CD4-positive, alpha-beta T cell treated with Interleukin-4 for 4 hours (primary cell): Measurements from ENCODE around the gene SLC25A21.

Experiments
- DNase-seq: peaks from one replicate; pipeline ENCODE4 v3.0.0-alpha.2; 2020

The SLC25A21 gene

DNA sequence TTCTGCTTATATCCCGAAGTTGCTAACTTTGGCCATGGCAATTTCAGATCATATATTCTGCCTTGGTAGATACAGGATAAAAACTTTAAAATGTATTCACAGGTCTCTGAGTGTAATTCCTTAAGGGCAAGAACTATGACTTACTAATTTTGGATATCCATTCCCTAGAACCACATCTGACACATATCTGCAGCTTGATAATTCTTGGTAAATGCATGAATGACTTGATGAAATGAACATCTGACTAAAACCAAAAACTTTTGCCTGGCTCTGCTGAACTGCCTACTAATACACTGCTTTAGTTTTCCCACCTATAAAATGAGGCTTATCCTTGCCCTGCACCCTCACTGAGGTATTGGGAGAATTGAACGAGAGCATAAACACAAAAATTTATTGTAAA is 32.2 kb downstream of the SLC25A21 start:
- DNase-seq = no peak

DNA sequence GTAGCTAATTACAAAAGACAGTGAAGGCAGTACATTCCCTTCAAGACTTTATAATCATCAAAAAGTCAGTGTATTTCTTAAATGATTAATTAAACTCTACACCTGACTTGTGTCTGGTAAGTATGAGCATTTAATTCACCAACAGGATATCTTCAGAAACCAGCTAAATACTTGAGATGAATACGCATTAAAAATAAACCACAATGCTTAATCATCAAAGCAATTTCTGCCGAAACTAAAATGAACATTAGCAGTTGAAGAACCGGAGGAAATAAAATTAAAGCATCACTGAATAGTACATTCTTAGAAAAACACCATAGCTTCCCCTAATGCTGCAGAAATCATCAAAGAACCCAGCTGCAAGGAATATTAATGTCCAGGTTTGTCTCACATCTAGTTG is 32.7 kb downstream of the SLC25A21 start:
- no peak for DNase-seq

DNA sequence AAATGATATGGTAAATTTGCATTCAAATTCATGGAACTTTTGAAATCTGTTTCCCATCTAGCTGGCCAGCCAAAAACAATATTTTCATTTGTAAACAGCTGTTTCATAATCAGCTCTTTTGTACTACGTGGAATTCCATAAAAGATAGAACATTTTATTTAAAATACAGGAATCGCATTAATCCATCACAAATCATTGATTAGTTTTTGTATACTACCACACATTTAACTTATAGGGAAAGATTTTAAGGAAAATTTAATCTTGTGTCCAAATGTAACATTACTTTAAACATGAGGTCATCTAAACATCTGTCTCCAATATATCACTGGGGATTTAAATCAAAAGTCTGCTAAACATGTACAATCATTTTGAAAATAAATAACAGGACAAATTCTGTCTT is 33.5 kb downstream of the SLC25A21 start:
- no peak for DNase-seq

DNA sequence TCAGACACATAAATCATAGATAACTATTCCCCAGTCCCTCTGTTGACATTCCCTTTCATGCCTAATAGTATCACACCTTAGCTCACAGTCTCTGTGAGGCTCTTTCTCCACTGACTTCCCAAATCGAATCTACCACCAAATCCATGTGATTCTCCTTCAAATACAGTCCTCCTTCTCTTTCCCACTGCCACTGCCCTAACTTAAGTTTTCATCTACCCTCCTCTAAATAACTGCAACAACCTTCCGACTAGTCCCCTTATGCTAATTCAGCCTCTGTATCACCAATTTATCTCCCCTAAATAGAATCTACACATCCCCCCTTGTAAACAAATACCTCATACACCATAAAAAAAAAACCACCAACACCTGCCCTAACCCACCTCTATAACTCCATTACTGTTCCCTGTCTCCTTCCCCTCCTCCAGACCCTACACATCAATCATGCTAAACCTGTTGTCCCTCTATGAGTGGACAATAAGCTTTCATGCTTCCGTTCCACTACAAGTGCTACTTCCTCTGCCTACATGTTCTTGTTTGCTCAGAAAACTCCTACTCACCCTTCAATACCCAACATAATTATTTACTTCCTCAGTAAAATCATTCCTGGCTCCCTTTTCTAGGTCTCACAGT is 39.0 kb downstream of the SLC25A21 start:
- no peak for DNase-seq

DNA sequence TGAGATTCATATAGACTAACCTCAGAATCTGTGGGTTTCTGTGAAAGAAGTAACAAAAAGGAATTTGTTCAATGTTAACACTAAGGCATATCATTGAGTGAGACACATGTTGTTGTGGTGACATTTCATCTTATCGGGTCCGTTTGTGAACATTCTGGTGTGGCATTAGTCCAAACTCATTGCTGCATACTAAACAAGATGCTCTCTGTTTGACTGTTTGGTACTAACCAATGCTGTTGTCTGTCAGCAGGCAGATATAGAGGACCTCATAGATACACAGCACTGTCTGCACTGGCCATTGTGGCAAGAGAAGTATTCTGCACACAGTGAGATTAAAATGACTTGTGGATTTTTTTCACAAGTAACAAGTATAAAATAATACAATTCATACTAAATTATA is 41.2 kb downstream of the SLC25A21 start:
- no peak for DNase-seq

DNA sequence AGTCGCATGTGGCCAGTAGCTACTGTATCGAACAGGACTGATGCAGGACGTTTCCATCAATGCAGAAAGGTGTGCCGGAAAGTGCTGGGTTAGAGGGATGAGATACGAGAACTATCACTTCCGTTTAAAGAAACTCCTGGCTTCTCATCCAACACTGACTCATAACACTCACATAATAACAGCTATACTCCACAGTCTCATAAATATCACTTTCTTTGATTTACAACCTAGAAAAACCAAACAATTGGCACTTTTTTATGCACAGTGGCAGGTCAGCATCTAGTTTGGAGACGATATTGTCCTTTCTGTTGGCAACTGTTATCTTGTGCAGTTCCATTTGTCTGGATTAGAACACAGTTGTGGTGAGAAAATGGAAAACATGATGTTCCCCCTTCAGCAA is 43.4 kb downstream of the SLC25A21 start:
- no peak for DNase-seq

DNA sequence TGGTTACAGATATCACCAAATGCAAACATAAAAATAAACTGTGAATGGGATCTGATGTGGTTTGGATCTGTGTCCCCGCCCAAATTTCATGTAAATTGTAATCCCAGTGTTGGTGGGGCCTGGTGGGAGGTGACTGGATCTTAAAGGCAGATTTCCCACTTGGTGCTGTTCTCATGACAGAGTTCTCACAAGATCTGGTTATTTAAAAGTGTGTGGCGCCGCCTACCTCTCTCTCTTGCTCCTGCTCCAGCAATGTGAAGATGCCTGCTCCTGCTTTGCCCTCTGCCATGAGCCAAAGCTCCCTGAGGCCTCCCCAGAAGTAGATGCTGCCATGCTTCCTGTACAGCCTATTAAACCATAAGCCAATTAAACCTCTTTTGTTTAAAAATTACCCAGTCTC is 47.8 kb downstream of the SLC25A21 start:
- DNase-seq = no peak

DNA sequence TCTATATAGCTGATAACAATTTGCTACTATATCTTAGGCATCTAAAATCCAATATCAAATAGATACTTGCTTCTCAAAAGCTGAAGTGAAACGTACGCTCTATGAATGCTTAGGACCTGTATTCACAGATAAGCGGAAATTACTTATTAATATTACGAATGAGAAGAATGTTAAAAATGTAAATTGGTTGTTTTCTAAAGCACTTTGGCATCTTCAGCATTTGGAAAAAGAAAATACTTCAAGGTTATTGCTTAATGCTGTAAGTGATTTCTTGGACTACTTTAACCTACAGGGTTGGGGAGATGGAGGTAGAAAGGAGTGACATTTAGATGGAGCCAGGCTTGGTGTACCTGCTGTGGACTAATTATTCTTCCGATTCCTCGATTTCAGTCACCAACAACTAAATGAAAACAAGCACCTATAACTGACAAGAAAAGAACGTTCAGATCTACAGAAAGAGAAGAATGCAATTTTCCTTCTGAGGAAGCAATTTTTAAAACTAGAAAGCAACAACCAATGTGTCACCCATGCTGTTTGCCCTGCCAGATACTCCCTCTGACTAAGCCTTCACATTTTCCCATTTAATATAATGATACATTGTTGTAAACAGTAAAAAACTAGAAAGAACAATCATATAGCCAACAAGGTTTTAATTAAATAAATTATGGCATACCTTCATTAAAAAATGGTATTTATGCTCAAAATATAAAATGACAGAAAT is 49.3 kb downstream of the SLC25A21 start:
- no peak for DNase-seq

DNA sequence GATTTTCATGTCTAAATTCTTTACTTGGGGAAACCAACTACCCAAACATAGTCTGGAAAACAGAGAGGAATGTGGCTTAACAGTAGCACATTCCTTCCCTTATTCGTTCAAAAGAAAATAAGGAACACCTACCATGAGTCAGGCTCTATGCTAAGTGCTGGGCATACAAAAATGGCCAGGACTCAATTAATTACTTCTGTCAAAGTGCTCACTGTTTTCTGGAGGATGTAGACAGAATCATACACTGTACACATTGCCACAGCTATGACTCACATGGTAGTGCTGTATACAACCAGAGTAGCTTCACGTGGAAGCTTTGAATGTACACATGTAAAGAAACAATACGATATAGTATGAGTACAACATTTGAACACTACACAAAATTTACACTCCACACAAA is 50.1 kb downstream of the SLC25A21 start:
- no peak for DNase-seq

DNA sequence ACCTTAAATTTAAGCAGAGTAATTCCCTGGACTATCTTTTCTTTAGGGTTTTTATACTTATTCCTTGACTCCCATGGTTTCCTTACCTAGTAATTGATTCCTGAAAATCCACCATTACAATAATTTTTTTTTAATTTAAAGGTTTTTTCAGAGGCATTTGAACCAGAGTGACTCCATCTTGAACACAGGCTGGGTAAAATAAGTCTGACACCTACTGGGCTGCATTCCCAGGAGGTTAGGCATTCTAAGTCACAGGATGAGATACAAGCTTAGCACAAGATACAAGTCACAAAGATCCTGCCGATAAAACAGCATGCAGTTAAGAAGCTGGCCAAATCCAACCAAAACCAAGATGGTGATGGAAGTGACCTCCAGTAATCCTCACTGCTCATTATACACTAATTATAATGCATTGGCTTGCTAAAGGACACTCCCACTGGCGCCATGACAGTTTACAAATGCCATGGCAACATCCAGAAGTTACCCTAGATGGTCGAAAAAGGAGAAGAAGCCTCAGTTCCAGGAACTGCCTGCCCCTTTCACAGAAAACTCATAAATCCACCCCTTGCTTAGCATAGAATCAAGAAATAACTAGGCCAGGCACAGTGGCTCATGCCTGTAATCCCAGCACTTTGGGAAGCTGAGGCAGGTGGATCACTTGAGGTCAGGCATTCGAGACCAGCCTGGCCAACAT is 53.6 kb downstream of the SLC25A21 start:
- no peak for DNase-seq

DNA sequence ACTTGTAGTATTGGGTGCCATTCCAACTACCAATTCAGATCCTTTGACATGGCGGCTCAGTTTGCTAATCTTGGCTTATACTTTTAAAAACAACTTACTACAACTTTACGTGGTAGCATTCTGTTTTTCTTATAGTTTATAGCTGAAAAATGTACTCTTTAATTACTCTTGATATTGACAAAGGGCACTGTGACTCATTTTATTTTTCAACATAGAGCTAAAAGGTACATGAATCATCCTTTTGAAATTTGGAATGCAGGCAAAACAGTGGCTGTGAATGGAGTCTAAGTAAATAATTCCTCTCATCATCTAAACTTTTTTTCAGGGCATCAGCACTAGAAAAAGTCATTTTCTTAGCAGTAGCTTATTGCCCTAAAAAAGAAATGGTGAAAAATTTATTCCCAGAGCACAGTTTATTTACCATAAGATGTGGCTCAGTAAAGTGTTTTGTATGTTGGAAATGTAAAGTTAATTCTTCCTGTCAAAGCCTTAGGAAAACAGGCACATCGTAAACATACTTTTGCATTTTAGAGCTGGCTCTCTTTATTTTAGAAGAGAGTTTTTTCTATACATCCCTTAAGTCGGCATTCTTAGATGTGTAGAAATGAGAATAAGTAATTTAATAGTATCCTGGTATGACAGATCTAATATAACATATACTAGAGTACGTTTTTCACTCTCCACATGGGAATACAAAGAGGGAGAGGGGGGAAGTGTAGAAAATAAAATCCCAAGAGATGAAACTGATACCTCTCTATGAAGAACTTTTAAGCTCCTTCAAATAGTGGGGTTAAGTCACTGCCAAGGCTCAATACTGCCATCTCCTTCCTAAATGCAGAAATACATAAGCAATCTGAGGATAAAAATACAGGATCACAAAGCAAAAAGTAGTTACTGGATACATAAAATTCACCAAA is 55.2 kb downstream of the SLC25A21 start:
- DNase-seq = no peak

DNA sequence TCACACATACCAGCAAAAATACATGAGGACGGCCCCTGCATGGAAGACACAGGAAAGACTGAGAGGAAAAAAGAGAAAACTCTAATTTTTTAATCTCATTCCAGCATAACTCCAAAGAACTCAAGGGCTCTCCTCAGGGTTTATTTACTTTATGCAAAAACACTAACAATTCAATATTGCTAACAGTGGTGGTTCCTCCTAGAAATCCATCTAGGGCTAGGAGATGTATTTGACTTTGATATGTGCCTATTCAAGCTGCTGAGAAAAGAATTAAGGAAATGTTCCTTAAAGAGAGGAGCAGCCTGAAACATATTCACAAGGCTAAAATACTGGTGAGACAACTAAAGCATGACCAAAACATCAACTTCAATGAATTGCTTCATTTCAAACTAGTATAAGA is 57.0 kb downstream of the SLC25A21 start:
- DNase-seq = no peak

DNA sequence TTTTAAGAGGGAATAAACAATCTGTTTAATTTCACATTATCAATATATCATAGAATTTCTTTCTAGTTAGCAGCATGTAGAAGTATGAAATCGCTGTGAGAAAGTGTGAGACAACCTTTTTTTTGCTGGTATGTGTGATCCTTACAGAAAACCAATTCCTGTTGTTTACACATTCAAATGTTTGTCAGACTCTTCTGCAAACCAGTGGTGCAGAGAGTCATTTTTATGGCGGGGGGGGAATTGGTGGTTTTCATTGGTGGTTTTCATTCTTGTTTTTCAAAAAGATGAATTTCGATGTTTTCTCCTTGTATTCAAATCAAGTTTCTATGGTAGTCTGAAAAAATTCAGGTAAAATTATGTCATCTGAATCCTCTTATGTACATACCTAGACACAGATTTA is 57.8 kb downstream of the SLC25A21 start:
- DNase-seq = no peak

DNA sequence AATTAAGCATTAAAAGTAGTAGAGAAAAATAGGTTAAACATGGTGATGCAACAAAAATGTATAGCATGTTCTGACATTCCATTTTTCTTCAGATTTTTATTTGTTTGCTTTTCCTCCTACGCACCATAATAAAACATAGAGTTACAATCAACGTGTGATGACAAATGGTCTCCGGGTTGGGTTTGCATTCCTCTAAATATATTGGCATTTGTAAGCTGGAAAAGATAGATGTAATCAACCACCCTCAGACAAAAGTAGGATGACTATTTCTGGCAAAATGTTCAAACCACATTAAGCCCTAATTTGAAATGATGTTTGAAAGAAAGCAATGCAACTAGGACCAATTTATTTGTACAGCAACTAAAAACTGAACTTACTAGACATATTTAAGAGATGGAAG is 58.4 kb downstream of the SLC25A21 start:
- no peak for DNase-seq

DNA sequence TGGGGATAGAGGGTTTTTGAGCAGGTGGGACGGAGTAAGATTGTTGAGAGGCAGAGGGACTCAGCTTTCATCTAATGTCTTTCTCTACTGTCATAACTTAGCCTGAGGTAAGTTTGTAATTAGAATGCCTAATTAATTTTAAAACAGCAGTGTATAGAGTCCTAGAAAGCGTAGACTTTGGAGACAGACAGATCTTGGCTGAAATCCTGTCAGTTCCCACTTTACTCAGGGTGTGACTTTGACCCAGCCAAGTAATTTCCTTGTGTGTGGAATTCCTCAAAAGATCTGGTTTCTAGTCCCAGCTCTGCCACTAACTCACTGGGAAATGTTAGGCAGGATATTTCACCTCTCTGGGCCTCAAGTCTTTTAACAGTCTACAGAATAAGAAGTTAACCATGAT is 74.3 kb downstream of the SLC25A21 start:
- no peak for DNase-seq

DNA sequence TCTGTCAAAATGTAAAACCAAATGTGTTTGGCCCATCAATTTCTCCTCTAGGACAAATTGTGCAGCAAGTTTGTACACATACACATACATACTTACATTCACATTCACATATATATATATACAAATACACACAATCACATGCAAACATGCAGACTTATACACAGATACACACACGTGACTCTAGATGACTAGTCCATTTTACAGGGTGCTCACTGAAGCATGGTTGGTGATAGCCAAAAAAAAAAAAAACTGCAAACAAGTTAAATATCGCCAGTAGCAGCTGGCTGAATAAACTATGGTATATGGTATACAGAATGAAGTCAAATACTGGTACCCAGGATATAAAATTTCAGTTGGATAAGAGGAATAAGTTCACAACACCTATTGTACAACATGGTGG is 77.9 kb downstream of the SLC25A21 start:
- DNase-seq = no peak

DNA sequence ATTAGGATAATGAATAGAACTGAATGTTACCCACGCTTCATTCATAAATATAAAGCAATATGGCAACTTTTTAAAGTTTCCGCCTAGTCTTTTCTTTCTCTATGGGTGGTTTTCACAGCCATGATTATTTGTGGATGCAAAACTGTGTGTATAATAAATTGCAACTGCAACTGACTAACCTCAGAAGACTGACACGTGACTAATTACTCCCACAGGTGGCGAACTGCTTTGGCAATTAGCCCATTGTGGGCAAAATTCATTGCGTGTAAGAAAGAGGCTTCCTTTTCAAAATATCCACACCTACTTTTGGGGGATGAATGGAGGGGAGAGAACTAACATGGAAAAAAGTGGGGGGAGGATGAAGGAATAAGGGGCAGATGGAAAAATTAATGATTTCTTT is 79.0 kb downstream of the SLC25A21 start:
- DNase-seq = no peak

DNA sequence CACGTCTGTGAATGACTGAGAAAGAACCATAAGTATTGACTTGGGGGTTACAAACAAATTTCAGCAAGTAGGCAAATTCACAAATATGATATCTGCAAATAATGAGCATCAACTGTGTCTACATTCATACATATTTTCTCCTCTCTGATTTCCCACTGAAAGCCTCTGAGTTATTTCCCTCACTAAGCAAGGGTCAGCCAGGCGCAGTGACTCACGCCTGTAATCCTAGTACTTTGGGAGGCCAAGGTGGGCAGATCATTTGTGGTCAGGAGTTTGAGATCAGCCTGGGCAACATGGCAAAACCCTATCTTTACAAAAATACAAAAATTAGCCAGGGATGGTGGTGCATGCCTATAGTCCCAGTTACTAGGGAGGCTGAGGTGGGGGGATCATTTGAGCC is 80.8 kb downstream of the SLC25A21 start:
- DNase-seq = no peak

DNA sequence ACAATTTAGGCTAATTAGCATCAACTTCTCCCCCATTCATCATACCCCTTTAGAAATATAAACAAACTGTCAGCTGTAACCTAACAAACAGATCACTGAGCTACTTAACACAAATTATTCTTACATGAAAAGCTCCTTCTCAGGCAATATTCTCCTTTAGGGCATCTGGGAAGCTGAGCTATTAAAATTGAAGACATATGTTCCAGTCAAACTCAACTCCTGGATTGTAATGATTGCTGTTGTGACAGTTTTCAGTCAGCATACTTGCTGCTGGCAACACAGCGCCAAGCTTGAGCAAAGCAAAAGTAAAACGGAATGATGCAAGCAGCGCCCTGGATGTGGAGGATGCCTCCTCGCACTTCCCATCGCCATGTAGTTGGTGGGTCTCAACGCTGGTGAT is 82.4 kb downstream of the SLC25A21 start:
- no peak for DNase-seq

DNA sequence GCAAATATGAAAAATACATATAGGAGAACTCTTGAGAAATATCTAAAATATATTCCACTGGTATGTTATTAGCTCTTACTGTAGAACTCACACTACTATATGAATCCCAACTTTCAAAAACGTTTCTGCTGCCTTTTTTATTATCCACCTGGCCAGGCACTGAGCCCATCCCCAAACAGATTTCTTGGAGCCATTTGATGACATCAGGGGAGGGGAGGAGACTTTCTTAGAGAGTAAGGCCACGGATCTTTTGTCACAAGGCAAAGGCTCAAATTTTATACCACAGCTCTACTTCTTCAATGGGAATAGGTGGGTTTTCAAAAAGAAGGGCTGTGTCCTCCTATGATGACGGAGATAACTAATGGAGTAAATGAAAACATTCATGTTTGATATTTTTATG is 83.0 kb downstream of the SLC25A21 start:
- no peak for DNase-seq

DNA sequence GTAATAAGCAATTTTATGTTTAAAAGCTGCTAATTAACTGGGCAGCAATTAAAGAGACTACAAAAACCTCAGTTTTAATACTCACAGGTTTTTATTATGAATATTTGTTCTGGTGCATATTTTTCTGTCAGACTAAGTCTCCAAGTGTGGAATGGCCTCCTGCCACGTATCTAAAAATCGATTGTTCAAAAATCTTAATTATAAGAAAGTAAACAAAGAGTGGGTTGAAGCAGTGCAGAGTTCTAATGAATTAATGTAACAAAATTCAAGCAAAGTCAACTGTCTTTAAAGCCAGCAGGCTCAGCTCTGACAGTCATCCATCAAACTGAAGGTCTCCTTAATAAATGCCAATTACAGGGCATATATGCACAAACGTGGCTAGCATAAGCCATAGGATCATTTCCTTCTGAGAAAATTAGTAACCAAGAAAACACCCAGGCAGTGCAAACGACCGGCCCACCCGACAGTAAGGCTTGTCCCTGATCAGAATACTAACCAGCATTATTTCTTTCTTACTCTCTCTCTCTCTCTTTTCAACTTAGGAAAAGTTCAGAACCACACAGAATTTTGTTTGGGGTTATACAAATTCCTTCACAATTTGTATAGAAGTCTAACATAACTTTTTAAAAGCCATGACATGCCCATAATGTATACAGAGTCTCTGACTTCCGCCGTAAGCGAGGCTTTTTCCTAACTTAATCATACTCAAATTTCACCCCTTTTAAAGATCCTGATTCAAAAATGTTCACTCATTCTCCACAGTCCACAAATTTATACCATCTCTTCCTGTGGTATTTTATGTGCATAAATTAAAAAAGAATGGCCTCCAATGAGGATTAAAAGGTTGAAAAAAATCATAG is 83.8 kb downstream of the SLC25A21 start:
- no peak for DNase-seq

DNA sequence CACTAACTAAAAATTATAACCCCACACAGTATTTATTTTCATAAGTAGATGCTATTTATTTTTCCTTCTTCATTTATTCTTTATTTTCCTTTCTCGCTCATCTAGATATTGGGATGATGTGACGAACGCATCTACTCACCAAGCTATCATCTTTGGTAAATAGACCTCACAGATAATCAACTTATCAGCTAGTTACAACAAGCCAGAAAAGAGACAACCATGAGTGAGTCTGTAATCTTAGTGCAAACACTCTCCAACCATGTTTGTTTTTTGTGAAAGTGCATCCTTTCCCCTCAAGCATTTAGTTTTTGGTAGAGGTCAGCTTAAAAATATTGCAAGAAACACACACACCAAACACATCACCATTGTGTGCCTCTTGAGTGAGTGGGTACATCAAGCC is 84.9 kb downstream of the SLC25A21 start:
- DNase-seq = no peak
